Endothelial cell of umbilical vein (primary cell): ENCODE data around the gene EIF3A. TPM values are rescaled to one million over a fixed set of nuclear protein-coding genes. Genes with fewer than 3 reads are reported as not detected.

Experiments used
- BruUV-seq: library from RNA; stranded (reverse); fragments of 400-500 nt; replicated peaks from 2 replicates; lab custom pipeline; 2021; lab: Mats Ljungman, UMichigan
- CTCF ChIA-PET: fragments of 300-600, 350-600 bp; sonication (Branson Sonifier 250); formaldehyde crosslinking; loops from one replicate; lab custom pipeline; 2021; ENCODE audit warnings: antibody characterized with exemption, inconsistent platforms; lab: Charles Lee
- POLR2A ChIA-PET: fragments of 300-600, 350-600 bp; sonication (Branson Sonifier 250); formaldehyde crosslinking; loops from one replicate; lab custom pipeline; 2021; ENCODE audit warnings: antibody characterized with exemption, inconsistent platforms; lab: Charles Lee
- DNase-seq: peaks from one replicate; pipeline ENCODE4 v3.0.0-alpha.2; 2011; ENCODE audit warnings: low read depth, low spot score
- FAIRE-seq: peaks from 2 replicates; lab custom pipeline; 2011; peaks lifted over from hg19 to GRCh38; lab: Jason Lieb, UNC
- H2AFZ ChIP-seq: 2 replicates; pipeline ENCODE4 v1.6.0; 2012; ENCODE audit warnings: low read depth, low read length, control low read depth, inconsistent platforms
- H3K27ac ChIP-seq: 2 replicates; pipeline ENCODE4 v1.5.1; 2011; ENCODE audit warnings: low read depth, mild to moderate bottlenecking, control low read depth, low read length, moderate library complexity; ENCODE audit not compliant: insufficient read depth
- H3K27me3 ChIP-seq, 2 experiments: 2 replicates each; pipeline versions ENCODE4 v1.6.0 to v1.6.1; 2011; ENCODE audit warnings: low read length in 2 of 2, mixed read lengths in 1 of 2; ENCODE audit not compliant: control insufficient read depth in 2 of 2, insufficient read depth in 2 of 2
- H3K36me3 ChIP-seq, 2 experiments: 2 replicates in 1 of 2; 3 replicates in 1 of 2; pipeline ENCODE4 v1.5.1; 2011; ENCODE audit warnings: low read length in 2 of 2, mild to moderate bottlenecking in 1 of 2, moderate library complexity in 1 of 2; ENCODE audit not compliant: control insufficient read depth in 2 of 2, insufficient read depth in 2 of 2; ENCODE audit errors: extremely low read depth in 1 of 2
- H3K4me1 ChIP-seq: 3 replicates; pipeline ENCODE4 v1.5.1; 2011; ENCODE audit warnings: mild to moderate bottlenecking, low read length; ENCODE audit not compliant: control insufficient read depth, insufficient read depth; ENCODE audit errors: extremely low read depth
- H3K4me2 ChIP-seq: 2 replicates; pipeline ENCODE4 v1.6.1; 2011; ENCODE audit warnings: low read length, control low read depth, mixed read lengths; ENCODE audit not compliant: insufficient read depth
- H3K4me3 ChIP-seq, 3 experiments: fragments of 200-600 bp in 1 of 3; sonication (generic), shearing (Covaris generic) in 1 of 3; replicated peaks in 1 of 3; 2 replicates each; pipeline ENCODE4 v1.5.1; 2011 to 2016; ENCODE audit warnings: control low read depth in 3 of 3, low read length in 3 of 3, mild to moderate bottlenecking in 2 of 3, inconsistent platforms in 1 of 3, low read depth in 1 of 3, moderate library complexity in 1 of 3; ENCODE audit not compliant: insufficient read depth in 1 of 3
- H3K79me2 ChIP-seq: 2 replicates; pipeline ENCODE4 v1.6.0; 2012; ENCODE audit warnings: low read length, inconsistent platforms; ENCODE audit not compliant: control insufficient read depth, insufficient read depth
- H3K9ac ChIP-seq: replicated peaks from 2 replicates; pipeline ENCODE3; 2011; ENCODE audit warnings: low read length, control low read depth; ENCODE audit not compliant: insufficient read depth; ENCODE audit errors: extremely low read depth
- H3K9me1 ChIP-seq: replicated peaks from 3 replicates; pipeline ENCODE4 v1.6.0; 2011; ENCODE audit warnings: mild to moderate bottlenecking, low read length; ENCODE audit not compliant: control insufficient read depth, insufficient read depth; ENCODE audit errors: extremely low read depth
- H3K9me3 ChIP-seq: replicated peaks from 2 replicates; pipeline ENCODE4 v1.5.1; 2012; ENCODE audit warnings: low read length, inconsistent platforms; ENCODE audit not compliant: control insufficient read depth, insufficient read depth
- H4K20me1 ChIP-seq: replicated peaks from 2 replicates; pipeline ENCODE3; 2011; ENCODE audit warnings: mild to moderate bottlenecking, low read length; ENCODE audit not compliant: control insufficient read depth, insufficient read depth; ENCODE audit errors: extremely low read depth
- CTCF ChIP-seq, 2 donors: IDR thresholded peaks; 1 replicate in 1 of 2; 2 replicates in 1 of 2; pipeline ENCODE4 v1.5.1; 2011; ENCODE audit warnings: low read length in 2 of 2, mild to moderate bottlenecking in 2 of 2, moderate library complexity in 2 of 2, control low read depth in 1 of 2, inconsistent platforms in 1 of 2, low read depth in 1 of 2; ENCODE audit not compliant: insufficient read depth in 1 of 2; ENCODE audit errors: extremely low read depth in 1 of 2
- EZH2 ChIP-seq: IDR thresholded peaks from 2 replicates; pipeline ENCODE4 v1.6.1; 2012; ENCODE audit warnings: borderline replicate concordance, low read depth, mild to moderate bottlenecking, moderate library complexity, low read length, inconsistent platforms; ENCODE audit not compliant: severe bottlenecking
- FOS ChIP-seq: IDR thresholded peaks from 2 replicates; pipeline ENCODE4 v1.6.1; 2011; ENCODE audit warnings: mild to moderate bottlenecking, low read length, moderate library complexity, borderline replicate concordance; ENCODE audit not compliant: insufficient read depth
- GATA2 ChIP-seq: IDR thresholded peaks from 2 replicates; pipeline ENCODE4 v1.7.0; 2011; ENCODE audit warnings: low read depth, mild to moderate bottlenecking, moderate library complexity, mixed read lengths, low read length; ENCODE audit not compliant: insufficient read length, insufficient read depth
- JUN ChIP-seq: IDR thresholded peaks from 2 replicates; pipeline ENCODE4 v1.6.1; 2011; ENCODE audit warnings: borderline replicate concordance, low read depth; ENCODE audit not compliant: insufficient read length, insufficient read depth
- MAX ChIP-seq: IDR thresholded peaks from 2 replicates; pipeline ENCODE4 v1.6.1; 2011; ENCODE audit not compliant: insufficient read depth, insufficient read length
- MYC ChIP-seq: IDR thresholded peaks from one replicate; pipeline ENCODE4 v1.6.1; 2011; ENCODE audit warnings: mild to moderate bottlenecking, low read depth, low read length
- POLR2AphosphoS5 ChIP-seq: IDR thresholded peaks from 2 replicates; pipeline ENCODE4 v1.6.1; 2012; ENCODE audit warnings: low read depth, mild to moderate bottlenecking, control low read depth, low read length, moderate library complexity; ENCODE audit not compliant: insufficient read depth
- dilution Hi-C: fragments of 300-500 bp; cut with MboI; formaldehyde crosslinking; loops from one replicate; pipeline ENCODE4 v1.15.0; 2019; ENCODE audit warnings: low sequenced_read_pairs; ENCODE audit not compliant: extremely low pct_ligation_motif_present
- intact Hi-C: fragments of 100-400 bp; cut with micrococcal nuclease; formaldehyde crosslinking; loops from one replicate; pipeline ENCODE4 v1.10.0; 2022
- polyA plus RNA-seq, 4 experiments: library from polyadenylated mRNA; depleted of rRNA in 3 of 4; stranded (reverse) in 3 of 4; unstranded in 1 of 4; fragments of >200 nt; gene quantifications; 2 replicates each; pipeline versions ENCODE4 v1.2.1 to v1.2.3, GENCODE V29; 2011 to 2012; ENCODE audit warnings: missing spikeins in 1 of 4
- total RNA-seq: library from RNA; stranded (reverse); gene quantifications from 2 replicates; pipeline ENCODE4 v1.2.3, GENCODE V29; 2021

EIF3A gene
- total and polyA plus RNA-seq, 2 donors (not counting 3 experiments of a cell fraction or from before 2014, with no cell fraction given): 27.6 to 159 TPM

GRCh38 chr10:119049777-119050176 lies 30.8 kb downstream of the EIF3A start:
- no peak for TF ChIP-seq EZH2
- no peak for TF ChIP-seq JUN
- H3K9me1 ChIP-seq: no peaks in the 10 kb centered on the region
- H3K27me3 ChIP-seq: no peaks in the 10 kb centered on the region
- no peaks in the 10 kb centered on the region for H3K4me1 ChIP-seq
- no TSS peak for BruUV-seq
- DNase-seq (no peak), FAIRE-seq (no peak)
- dilution Hi-C loops (no loop called here), intact Hi-C loops (no loop called here)
- peaks cover 46% of the 10 kb centered on the region in 2 experiments for H3K36me3 ChIP-seq
- peaks cover 7% of the 10 kb centered on the region for H4K20me1 ChIP-seq
- peaks cover 81% of the 10 kb centered on the region for H3K79me2 ChIP-seq
- no peak overlapping the region for H2AFZ ChIP-seq
- H3K27ac ChIP-seq: no peak overlapping the region
- CTCF ChIA-PET: no interaction called here
- H3K4me2 ChIP-seq: no peak overlapping the region
- no peak overlapping the region for H3K9ac ChIP-seq
- H3K9me3 ChIP-seq: no peaks in the 10 kb centered on the region
- POLR2A ChIA-PET: no interaction called here
- no peak overlapping the region for H3K4me3 ChIP-seq

DNA sequence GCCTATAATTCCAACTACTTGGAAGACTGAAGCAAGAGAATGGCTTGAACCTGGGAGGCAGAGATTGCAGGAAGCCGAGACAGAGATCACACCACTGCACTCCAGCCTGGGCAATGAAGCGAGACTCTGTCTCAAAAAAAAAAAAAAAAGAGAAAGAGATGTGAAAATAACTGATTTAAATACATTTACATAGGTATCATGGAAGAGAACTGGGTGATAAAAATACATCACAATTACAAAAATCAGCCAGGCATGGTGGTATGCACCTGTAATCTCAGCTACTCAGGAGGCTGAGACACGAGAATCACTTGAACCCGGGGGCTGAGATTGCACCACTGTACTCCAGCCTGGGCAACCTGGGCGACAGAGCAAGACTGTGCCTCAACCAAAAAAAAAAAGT lies 31.3 kb downstream of the EIF3A start:
- no peak for TF ChIP-seq GATA2
- no peak for TF ChIP-seq MAX
- no peak for TF ChIP-seq FOS
- TF ChIP-seq CTCF (IDR thresholded peaks at IDR 0.05; ENCODE audit: extremely low read depth in 1 of 2, insufficient read depth in 1 of 2, low read depth in 1 of 2, low read length in 2 of 2): no peak
- TF ChIP-seq MYC: no peak
- no peak for TF ChIP-seq POLR2AphosphoS5
- no peak for TF ChIP-seq JUN
- no peak for TF ChIP-seq EZH2
- dilution Hi-C loops: no loop called here
- Histone ChIP-seq H3K79me2 (peaks cover 79% of the 10 kb centered on the region), H3K9ac (no peak overlapping the region), H3K4me3 (no peak overlapping the region), H3K4me1 (no peaks in the 10 kb centered on the region), H3K9me1 (no peaks in the 10 kb centered on the region), H3K4me2 (no peak overlapping the region), H2AFZ (no peak overlapping the region), H4K20me1 (peaks cover 7% of the 10 kb centered on the region), H3K9me3 (no peaks in the 10 kb centered on the region), H3K27me3 (no peaks in the 10 kb centered on the region), H3K27ac (no peak overlapping the region), H3K36me3 (peaks cover 43 to 47% of the 10 kb centered on the region in 2 experiments)
- no TSS peak for BruUV-seq
- DNase-seq (no peak), FAIRE-seq (no peak)
- ChIA-PET POLR2A (no interaction called here), CTCF (no interaction called here)
- intact Hi-C loops: no loop called here
